HG02763 (cell line): Measurements from ENCODE around the gene ERV3-1.
A peak's percentile ranks its signal among the peaks of the same experiment; 100 is the strongest.
"Not testable (repeated sequence)": the region's sequence is repeated elsewhere in the genome, so short reads cannot be mapped to it uniquely, and the experiment has no call there.

ENCODE experiments used
- ATAC-seq: cut with Tn5 transposase; IDR thresholded peaks from one replicate; pipeline ENCODE4 v1.9.1; 2021; ENCODE audit warnings: mild to moderate bottlenecking, moderate library complexity; ENCODE audit not compliant: unreplicated experiment

The ERV3-1 gene

GRCh38 chr7:65002972-65003585, 3.4 kb downstream of the ERV3-1 start:
- ATAC-seq: no peak

DNA sequence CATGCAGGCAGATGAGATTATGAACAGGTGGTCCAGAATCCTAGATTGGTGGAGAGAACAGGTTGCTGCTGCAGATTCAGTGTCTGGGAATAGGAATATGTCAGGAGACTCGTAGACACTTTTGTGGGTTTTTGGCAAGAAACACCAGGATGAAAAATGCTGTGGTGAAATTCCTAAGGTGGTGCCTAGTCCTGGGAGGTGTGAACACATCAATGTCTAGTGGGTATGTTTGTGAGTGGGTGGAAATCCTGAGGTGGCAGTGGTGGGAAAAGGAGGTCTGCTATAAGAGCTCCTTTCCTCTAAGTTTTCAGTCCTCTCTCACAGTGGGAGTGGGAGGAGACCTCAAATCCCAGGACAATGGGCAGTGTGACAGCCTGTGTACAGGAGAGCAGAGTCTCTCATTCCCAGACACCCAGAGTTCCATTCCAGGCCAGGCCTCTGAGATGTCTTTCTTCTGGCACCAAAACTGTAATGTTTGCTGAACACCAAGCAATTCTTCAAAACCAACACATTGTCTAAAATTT, 5.1 kb downstream of the ERV3-1 start:
- ATAC-seq: no peak

- no peak for ATAC-seq
Measured at GRCh38 chr7:64999165-65000004, 7.1 kb downstream of the ERV3-1 start.

DNA sequence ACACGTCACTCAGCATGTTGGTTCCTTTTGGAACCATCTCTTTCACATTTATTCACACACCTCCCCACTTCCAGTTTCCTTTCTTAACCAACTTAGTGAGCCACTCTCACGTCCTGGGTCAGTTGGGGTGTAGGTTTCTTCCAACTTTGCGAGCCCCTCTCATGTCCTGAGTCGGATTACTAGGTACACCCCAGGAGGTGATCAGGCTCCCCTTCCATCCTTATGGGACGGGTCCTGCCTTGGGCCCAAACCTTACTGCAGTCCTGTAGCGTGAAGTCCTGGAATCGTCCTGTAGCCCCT, 7.7 kb downstream of the ERV3-1 start:
- no peak for ATAC-seq

- ATAC-seq: no peak
Measured at GRCh38 chr7:64997927-64998391, 8.5 kb downstream of the ERV3-1 start.

DNA sequence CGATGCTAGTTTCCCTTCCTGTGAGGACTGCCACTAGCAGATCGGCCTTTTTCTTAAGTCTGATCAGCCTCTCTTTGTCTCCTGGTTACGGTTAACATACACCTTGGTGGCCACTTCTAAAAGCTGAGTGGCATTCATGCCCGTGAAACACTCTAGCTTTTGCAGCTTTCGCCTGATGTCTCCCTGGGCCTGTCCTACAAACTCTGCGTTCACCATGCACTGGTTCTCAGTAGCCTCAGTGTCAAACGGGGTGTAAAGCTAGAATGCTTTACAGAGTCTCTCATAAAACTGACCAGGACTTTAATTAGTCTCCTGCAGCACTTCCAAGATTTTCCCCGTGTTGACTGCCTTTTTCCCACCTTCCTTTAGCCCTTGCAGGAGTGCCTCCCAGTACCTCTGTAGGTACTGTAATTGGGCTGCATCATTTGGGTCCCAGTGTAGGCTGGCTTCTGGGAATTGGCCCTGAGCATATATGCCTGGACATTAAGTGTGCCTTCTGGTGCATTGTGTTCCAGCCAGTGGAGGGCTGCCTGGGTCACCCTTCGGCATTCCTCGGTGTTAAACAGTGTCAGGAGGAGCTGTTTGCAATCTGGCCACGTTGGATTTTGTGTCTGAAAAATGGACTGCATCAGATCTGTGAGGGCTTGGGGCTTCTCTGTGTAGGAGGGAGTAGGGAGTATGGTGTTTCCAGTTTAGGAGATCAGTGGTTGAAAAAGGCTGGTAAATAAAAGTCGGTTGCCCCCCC, 9.2 kb downstream of the ERV3-1 start:
- no peak for ATAC-seq

DNA sequence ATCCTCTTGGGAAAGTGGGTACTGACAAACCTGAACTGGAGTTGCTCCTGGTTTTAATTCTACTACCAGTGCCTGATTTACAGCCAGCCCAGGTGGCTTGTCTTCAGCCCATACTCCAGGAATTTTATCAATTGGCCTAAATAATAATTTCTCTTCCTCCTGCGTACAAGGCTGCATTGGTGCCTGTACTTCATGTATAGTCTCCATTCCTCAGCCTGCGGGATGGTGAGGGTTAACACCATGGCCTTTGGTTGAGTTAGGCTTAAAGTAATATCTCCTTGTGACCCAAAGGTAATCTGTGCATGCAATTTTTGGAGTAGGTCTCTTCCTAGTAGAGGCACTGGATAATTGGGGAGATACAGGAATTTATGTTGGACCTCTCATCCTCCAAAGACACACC, 10.2 kb downstream of the ERV3-1 start:
- no peak for ATAC-seq

DNA sequence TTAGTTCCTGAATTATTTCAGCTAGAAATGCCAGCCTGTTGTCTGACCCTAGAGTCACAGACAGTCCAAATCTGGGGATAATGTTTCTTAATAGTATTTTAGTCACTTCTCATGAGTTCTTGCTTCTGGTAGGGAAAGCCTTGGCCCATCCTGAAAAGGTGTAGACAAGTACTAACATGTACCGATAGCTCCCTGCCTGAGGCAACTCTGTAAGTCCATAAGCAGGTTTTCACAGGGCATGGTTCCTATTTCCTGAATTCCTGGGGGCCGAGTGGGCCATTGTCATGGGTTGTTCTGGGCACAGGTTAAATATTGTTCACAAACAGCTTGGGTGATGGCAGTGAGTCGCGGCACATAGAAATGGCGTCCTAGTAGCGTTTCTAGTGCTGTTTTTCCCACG, 12.6 kb downstream of the ERV3-1 start:
- ATAC-seq: no peak

DNA sequence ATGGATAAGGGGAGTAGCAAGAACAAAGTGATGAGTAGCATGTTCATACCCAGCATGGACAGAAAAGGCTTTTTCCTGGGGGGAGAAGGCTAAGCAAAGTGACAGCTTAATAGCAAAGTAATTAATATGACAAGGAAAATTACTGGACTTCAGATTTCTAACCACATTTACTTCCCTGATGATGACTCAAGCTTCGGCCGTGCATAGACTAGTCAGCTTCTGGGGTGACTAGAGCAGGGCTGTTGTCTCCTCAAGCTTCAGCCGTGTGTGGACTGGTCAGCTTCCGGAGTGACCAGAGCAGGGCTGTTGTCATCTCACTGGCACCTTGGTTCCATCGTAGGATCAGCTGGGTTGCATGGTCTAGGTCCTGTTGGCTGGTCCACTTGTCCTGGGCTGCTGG, 13.5 kb downstream of the ERV3-1 start:
- no peak for ATAC-seq

- no peak for ATAC-seq
Measured at GRCh38 chr7:64990936-64991335, 15.6 kb downstream of the ERV3-1 start, which contains the start of gene ZNF117. Gene ZNF117 (minus strand): TSS chr7:64991036.

DNA sequence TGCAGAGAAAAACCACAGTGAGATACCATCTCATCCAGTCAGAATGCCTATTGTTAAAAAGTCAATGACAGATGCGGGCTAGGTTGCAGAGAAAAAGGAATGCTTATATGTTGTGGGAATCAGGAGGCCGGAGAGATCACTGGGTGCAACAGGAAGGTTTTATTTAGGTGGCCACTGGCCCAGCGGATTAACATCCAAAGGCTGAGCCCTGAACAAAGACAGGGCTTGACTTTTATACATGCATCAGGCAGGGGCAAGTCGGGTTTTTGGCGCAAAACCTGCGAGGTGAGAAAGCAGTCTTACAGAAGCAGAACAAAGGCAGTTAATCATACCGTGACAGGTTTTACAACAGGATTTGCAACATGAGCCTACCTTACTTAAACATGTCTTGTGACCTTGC, 16.3 kb downstream of the ERV3-1 start:
- no peak for ATAC-seq

- ATAC-seq: no peak
Measured at GRCh38 chr7:64978497-64979203, 27.8 kb downstream of the ERV3-1 start.

- no peak for ATAC-seq
Measured at GRCh38 chr7:64965594-64965993, 40.9 kb downstream of the ERV3-1 start.

- no peak for ATAC-seq
Measured at GRCh38 chr7:64959072-64959747, 47.3 kb downstream of the ERV3-1 start.

DNA sequence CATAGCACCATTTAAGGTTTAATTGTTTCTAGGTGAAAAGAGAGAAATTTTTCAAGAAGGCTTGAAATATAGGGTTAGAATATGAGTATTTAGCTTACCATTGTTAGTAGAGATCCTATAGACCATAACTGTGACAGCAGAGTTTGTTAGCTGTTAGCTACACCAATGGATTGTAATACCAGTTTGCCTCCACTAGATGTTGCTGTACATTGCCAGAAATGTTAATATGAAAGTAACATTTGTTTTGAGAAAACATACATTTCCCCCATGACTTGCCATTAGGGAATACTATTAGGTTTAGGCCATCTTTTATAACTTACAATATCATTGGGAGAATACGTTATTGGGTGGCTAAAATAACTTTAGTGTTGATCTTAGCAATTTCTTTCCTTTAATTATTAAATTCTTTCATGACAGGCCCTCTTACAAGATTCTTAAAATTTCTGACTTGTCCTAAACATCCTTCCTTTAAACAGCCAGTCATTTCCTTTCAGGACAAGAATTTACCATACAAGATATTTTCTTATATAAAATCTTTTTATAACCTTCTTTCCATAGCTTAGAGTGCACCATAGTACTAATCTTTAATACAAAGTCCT, 55.1 kb downstream of the ERV3-1 start:
- ATAC-seq: peak; percentile 56

- ATAC-seq: not testable (repeated sequence)
Measured at GRCh38 chr7:64950673-64951072, 55.8 kb downstream of the ERV3-1 start.

- ATAC-seq: not testable (repeated sequence)
Measured at GRCh38 chr7:64948774-64949173, 57.7 kb downstream of the ERV3-1 start.

DNA sequence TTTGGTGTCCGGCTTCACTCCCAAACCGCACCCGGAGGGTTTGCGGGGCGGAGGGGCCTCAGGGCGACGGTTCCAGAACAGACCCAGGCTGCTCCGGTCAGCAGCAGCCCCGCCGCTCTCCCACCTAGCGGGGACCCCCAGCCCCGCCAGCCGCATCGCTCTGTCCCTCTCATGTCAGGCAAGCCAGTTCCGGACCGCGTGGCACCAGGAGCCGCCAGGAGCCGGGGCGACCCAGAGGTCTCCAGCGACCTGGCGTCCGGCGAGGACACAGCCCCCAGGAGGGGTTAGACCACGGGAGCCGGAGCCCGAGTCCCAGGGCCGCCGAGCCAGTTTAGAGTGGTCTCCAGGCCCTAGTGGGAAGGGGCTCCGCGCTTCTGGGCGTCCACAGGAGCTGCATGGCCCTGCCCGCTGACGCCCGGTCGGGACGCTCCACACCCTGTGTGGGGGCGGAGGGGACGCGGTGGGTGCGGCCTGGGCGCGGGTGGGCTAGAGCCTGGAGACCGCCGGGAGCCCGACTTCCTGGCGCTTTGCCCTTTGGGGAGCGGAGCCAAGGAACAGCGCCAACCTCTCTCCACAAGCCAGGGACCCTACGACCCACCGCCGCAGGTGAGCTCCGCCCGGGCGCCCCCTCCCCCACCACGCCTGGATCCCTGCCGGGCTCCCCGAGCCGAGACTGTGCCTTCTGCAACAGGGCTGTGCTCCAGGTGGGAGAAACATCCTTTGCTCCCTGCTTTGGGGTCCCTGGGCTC, 59.1 kb downstream of the ERV3-1 start:
- ATAC-seq: no peak

DNA sequence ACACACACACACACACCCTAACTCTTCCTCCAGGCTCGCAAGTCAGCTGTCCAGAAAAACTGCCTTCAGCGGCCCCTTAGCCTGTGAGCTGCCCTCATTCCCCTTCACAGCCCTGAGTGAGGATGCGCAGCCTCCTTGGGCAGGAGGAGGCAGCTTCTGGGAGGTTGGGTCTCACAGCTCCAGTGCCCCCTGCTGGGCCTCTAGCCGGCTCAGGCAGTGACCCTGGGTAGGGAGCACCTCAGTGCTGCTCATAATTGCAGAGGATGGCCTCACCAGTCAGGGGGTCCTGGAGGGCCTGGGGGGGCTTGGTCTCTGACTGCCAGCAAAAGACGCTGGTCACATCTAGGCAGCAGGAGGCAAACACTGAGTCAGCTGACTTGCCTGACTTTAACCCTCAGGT, 59.7 kb downstream of the ERV3-1 start:
- ATAC-seq: no peak
